NCI-H345 treated with DMSO at 0.1 percent for 48 hours (cell line): ENCODE results near the gene FOXN3.

ENCODE experiments used
- DNase-seq: peaks from one replicate; lab custom pipeline; 2025; ENCODE audit not compliant: unreplicated experiment; lab: John Stamatoyannopoulos, UW

Gene FOXN3

DNA sequence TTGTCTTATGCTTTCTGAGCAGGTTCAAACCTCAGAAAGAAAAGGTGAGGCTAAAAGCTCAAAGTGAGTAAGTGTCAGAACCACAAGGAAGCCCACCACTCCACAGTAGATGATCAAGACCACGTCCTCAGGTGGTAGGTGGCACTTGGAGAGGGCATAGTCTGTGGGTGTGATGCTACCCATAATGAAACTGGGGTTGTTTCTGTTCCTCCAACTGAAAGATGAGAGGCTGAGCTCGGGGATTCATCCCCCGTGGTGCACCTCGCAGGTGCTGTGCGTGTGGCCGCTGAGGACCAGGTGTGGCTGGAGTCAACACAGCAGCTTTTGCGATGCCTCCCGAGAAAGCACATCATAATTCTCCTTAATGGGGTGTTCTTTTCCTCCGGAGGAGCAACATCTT lies 306.9 kb downstream of the FOXN3 start:
- no peak for DNase-seq

GRCh38 chr14:89108608-89109007 lies 308.4 kb downstream of the FOXN3 start:
- no peak for DNase-seq

DNA sequence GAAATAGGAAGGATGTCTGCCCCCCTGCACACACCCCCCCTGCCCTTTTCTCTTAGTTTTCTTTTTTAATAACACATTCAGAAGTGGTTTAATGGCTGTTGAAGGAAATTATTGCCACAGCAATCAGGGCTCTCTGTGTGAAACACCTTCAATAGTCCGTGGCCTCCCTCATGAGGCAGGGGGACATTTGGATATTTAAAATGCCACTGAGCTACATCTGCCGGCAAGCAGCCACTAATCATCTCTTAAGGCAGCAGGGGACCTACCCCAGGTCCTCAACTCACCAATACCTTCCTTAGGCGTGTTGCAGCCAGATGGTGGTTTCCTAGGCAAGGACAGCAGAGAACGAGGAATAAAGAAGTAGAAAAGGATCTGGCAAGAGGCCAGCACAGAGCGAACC lies 309.4 kb downstream of the FOXN3 start:
- peak; percentile 85 for DNase-seq
